DMS153 (cell line): ENCODE results near the gene GPER1.
"Not testable (repeated sequence)": the region's sequence is repeated elsewhere in the genome, so short reads cannot be mapped to it uniquely, and the experiment has no call there.

Experiments
- DNase-seq: peaks from one replicate; lab custom pipeline; 2025; lab: John Stamatoyannopoulos, UW

GPER1 gene

DNA sequence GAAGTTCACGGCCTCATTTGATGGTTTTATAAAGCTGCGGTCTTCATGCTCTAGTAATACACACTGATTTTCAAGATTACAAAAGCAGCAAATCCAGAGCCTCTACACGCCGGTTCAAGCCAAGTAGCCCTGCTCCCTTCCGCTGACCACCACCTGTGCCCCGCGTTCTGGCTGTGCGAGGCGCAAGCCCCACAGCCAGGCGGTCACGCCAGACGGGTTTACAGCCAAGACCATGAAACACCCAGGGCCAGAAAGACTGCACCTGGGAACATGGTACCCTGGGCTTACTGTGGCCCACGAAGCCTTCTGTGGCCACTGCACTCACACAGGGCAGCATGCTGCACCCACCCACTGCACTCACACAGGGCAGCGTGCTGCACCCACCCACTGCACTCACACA, 33.6 kb downstream of the GPER1 start:
- DNase-seq = no peak

DNA sequence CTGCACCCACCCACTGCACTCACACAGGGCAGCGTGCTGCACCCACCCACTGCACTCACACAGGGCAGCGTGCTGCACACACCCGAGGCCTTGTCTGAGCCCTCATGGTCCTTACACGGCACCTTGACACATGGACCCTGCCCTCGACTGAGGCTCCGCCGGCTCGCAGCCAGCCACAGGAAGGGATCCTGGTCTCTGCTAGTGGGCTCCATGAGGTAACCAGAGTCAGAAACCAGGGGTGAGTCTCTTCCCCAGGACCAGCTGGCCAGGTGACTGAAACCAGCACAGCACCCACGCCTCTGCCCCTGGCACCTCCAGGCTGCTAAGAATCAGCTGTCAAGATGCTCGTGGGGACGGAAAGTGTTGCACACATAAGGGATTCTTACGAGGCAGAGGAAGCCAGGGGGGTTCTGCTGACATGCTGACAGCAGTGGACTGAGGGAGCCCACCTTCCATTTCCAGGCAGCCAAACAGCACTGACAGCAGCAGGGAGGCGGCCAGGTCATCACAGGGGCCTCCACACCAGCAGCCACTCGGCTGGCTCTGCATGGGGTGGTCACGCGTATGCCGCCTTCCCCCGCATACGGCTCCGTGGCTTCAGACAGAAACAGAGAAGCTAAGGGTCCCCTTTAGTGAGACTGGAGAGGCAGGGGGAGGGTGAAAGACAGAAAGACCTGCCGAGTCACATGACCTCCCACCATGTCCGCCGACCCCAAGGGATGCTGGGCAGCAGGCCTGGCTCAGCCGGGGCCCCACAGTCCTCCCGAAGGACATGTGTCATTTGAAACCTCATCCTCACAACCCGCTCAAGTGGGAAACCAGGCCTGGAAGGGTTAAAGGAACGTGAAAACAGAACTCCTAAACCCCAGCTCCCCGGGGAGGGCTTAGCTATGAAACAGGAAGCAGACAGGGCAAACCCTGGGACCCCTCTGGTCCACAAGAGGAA, 34.2 kb downstream of the GPER1 start:
- no peak for DNase-seq

DNA sequence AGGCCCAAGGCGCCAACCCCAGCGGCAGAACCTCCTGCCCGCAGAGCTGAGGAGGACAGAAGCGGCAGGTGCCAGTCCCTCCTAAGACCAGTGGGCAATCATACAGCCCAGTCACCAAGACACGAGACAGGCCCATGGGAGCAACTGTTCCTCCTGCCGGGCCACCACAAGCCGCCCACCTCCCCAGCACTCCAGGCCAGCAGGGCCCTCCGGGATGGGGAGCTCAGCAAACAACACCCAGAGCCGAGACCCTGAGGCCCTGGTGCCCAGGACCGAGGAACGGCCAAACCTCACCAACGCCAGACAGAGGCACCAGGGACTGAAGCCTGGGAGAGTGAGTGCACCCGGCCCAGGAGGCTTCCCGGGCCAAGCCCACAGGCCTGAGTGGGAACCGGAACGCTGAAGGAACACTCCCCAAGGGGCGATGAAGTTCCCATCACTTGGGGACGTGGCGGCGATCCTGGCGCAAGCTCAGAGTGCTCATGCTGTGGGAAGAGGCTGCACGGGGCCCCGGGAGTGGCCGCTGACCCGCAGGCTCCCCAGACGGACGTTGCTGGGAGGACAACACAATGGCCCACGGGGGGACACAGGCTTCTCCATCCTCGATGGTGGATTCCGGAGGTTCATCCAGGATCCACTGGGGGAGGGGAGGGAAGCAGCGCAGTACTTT, 35.1 kb downstream of the GPER1 start:
- no peak for DNase-seq

DNA sequence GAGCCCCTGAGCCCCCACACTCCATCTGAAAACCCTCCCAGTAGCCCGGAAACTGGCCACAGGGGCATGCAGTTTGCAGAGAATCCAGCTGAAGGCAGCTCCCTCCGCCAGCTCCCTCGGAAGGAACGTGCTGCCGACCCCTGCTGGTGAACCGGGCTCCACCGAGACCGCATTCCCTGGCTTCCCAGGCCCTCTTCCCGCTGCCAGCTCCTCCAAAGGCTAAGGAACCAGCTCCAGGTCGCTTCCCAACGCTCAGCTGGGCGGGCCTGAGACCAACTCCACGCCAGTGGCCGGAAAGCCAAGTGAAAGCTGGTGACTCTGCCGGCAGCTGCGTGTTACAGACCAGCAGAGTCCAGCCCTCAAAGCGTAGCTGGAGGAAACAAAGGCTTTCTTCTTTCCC, 35.8 kb downstream of the GPER1 start:
- DNase-seq = no peak

DNA sequence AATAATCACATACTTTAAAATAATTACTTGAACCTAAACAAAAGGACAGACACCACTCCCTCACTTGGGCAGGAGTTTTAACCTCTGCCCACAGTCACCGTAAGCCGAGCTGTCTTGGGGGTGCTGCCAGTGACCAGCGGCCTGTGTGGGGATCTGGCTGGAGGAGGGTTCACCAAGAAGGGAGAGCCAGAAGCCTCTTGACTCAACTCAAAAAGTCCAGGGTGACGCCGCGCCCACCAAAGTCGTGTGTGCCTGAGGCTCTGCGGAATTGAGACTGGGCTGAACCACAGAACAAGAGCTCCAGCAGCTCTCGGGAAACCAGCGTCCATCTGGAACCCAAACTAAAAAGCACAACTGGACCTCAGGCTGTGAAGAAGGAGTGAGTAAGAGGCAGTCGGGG, 36.3 kb downstream of the GPER1 start:
- no peak for DNase-seq

DNA sequence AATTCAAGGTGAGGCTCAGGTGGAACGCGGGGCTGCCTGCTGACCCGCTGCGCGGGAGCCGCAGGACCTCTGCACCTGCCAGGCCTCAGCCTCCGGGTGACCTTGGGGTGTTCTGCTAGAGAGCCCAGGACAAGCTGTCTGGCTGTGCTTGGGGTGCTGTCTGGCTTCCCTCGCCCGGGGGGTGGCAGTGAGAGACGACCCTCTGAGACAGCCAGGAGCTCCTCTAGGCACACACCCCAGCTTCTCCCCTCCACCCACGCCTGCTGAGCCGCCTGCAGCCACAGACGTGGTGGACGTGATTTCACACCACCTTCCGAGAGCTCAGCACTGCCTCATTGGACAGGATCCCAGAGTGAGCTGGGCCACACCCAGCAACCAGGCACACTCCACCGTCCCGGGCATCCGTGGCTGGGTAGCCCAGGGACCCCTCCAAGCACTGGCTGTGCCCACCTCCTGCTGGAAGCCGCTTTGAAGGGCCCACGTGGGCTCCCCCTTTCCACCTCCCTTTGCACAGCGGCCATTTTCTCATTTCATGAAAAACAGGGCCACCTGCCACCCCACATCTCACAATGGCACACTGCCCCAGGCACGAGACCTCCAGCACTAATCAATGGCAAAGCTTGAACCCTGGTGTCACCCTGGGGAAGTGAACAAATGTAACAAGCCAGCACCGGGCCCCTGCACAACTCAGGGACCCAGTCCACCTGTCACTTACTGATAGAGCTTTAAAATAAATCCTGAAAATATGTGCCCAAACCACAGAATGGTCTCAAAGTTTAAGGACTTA, 37.1 kb downstream of the GPER1 start:
- DNase-seq = no peak

DNA sequence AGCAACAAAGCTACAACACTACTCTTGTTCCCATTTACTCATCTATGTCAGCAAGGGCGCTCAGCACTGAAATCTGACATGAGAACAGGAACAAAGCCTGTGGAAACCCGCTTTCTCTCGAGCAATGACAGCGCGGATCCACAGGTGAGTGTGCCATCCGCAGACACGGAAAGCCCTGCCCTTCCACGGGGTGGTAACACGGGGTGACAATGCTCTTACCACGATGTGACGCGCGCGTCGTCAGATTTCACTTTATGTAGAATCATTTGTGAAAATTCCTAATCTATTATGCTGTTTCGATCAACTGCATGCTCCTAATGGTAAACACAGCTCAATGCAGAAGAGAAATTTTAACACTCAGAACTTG, 37.7 kb downstream of the GPER1 start:
- DNase-seq = no peak

DNA sequence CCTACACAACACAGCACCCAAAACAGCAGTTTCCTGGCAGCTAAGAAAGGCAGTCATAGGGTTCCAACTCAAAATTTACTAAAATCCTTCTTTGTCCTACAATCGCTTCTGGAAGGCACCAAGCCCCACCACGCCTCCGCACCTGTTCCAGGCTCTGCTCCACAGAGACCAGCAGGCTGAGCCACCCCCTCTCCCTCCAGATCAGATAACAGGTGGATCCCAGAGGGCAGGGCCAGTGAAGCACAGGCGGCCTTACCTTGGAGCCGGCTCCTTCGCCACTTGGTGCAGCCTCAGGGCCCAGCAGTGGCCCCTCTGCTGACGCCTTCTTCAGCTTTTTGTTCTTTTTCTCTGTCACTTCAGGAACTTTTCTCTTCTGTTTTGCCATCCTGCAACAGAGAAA, 39.1 kb downstream of the GPER1 start:
- DNase-seq = no peak

DNA sequence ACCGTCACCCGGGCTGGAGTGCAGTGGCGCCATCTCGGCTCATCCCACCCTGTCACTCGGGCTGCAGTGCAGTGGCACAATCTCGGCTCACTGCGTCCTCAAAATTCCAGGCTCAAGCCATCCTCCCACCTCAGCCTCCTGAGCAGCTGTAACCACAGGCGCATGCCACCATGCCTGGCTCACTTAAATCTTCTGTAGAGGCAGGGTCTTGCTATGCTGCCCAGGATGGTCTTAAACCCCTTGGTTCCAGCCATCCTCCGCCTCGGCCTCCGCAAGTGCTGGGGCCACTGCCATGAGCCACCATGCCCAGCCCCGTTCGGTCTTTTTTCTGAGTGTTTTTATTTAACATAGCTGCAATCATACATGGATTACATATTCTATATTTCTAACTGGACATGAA, 41.5 kb downstream of the GPER1 start:
- no peak for DNase-seq

DNA sequence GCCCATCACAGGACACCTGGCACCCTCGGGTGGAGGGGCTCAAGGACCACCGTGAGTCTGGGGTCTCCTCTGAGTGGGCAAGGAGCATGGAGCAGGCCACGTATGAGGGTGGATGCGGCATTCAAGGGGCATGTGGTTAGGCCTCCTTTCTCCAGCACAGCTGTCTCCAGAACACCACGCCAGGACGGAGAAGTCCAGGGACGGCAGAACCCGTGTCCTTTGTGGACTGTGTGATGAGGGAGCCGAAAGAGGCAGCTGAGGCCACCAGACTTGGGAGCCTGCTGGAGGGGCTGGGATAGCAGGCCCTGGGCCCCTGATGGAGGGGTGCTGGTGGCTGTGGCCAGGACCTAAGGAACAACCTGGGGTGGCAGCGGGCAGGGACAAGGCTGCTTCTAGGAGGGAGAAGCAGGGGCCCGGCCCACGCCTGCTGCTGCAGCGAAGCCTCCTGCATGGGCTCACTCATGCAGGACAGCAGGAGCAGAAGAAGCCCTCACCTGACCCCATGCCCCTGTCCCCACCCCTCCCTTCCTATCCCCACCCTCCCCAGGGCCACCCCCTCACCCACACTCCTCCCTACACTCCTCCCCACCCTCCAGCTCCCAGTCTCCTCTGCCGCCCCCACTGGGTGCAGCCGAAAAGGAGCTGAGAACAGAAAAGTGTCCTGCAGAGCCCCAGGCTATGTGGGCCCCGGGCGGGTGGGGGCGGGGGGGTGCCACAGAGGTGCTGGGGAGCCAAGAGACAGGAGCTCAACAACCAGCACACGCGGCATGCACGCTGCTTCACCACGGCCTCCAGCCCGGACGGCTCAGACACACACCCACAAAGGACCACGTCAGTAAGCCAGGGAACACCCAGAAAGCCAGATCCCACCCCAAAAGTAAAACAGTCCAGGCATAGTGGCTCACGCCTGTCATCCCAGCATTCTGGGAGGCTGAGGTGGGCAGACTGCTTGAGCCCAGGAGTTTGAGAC, 42.4 kb downstream of the GPER1 start:
- no peak for DNase-seq

DNA sequence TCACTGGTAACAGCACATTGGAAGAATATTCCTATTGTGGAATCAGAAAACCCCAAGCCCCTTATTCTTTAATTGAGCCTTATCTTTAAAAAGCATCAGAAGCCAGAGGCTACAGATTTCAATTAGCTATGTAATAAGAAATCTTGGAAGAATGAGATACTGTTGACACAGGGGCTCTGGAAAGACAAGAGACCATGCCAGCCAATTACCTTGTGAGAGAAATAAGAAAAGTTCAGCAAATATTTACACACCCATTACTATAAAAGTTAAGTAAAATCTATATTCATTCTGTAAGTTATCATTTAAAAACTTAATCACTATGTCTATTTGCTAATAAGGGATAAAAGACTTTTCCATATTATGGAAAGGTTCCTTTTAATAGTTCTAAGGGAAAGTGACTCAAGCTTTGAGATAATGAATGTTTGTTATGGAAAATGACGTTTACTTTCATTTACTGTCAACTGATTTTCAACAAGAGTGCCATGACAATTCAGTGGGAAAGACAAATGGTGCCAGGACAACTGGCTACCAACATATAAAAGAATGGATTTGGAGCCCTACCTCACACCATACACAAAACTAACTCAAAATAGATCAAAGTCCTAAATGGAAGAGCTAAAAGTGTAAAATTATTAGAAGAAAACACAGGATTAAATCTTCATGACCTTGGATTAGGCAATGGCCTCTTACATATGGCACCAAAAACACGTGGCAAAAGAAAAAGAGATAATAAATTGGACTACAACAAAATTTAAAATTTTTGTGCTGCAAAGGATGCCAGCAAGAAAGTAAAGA, 43.8 kb downstream of the GPER1 start:
- DNase-seq = no peak

DNA sequence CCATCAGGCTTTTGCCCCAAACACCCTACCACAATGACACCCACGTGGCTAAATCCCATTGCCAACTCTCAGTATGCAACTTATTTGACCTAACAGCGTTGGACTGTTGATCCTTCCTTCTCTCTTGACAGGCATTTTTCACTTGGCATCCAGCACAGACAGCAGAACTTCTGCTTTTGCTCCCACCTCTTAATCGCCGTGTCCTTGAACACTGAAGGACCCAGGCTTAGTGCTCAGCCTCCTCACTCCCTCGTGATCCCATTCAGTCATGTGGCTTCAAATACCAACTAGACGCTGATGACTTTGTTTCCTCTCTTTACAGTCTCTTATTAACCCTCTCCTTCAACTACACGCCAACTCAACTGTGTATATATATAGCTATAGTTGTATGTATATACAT, 47.0 kb downstream of the GPER1 start:
- DNase-seq = no peak

DNA sequence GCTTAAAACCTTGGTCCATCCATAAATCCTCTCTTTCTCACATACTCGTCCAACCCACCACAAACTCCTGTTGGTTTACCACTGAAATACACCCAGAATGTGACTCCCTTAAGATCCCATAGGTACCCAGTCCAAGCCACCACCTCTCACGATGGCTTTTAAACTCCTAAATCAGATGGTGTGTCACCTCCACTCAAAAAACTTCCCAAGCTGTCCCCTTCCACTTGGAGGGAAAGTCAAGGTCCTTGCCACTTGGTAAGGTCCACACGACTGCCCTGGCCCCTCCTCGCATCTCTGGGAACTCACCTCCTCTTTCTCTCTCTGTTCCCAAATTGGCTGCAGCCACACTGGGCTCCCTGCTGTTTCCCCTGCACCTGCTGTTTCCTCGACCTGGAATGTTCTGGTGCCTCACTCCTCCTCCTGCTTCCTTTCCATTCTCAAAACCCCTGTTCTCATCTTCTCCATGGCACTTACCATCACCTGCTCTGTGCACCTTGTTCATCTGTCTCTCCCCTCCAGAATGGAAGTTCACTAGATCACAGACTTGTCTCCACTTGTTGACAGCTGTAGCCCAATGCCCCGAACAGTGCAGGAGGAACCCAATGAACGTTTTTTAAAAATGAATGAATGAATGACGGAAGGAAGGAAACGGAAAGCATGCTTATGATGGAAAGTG, 49.1 kb downstream of the GPER1 start:
- peak; percentile 13 for DNase-seq

DNA sequence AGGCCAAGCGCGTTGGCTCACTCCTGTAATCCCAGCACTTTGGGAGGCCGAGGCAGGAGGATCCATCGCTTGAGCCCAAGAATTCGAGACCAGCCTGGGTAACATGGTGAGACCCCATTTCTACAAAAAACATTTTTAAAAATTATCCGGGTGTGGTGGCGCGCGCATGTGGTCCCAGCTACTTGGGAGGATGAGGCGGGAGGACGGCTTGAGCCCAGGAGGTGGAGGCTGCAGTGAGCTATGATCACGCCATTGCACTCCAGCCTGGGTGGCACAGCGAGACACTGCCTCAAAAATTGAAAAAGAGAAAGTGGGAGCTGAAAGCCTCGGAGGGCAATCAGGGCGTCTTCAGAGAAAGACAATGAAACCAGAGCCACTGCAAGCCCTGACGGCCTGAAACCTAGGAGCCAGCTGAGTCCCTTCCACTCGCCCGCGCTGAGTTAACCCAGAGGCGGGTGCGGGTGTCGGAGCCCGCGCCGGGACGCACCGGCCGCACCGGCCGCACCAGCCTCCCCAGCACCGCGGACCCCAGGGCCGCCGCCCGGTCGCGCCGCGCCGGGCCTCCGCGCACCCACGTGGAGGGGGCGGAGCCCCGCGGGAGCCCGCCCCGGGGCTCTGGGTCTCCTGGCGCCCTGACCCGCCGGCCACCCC, 49.7 kb downstream of the GPER1 start:
- DNase-seq = no peak

DNA sequence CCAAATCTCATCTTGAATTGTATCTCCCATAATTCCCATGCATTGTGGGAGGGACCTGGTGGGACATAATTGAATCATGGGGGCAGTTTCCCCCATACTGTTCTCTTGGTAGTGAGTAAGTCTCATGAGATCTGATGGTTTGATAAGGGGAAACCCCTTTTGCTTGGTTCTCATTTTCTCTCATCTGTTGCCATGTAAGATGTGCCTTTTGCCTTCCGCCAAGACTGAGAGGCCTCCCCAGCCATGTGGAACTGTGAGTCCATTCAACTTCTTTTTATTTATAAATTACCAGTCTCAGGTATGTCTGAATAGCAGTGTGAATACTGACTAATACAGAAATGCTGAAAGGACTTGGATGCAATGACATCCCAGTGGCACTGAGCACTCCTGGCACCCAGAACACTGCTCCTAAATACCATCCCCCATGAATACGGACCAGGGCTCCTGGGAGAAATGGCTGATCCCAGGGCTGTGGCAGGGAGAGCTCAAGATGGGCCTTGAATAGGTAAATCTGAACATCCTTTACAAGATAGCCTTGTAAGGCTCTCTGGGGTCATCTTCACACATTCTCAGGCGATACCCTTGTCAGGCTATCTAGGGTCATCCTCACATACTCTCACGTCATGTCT, 52.7 kb downstream of the GPER1 start:
- DNase-seq = no peak

DNA sequence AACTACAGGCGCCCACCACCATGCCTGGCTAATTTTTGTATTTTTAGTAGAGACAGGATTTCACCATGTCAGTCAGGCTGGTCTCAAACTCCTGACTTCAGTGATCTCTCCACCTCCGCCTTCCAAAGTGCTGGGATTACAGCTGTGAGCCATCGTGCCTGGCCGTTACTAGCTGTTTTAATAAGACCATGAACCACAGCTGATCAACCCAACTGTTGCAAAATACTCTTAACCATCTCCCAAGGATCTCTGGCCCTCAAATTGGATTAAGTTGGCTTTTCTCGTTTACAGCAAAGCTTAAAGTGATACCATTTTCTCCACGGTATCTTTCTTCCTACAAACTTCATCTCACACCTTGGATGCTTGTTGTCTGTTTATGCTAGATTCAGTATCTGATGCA, 53.7 kb downstream of the GPER1 start:
- no peak for DNase-seq

DNA sequence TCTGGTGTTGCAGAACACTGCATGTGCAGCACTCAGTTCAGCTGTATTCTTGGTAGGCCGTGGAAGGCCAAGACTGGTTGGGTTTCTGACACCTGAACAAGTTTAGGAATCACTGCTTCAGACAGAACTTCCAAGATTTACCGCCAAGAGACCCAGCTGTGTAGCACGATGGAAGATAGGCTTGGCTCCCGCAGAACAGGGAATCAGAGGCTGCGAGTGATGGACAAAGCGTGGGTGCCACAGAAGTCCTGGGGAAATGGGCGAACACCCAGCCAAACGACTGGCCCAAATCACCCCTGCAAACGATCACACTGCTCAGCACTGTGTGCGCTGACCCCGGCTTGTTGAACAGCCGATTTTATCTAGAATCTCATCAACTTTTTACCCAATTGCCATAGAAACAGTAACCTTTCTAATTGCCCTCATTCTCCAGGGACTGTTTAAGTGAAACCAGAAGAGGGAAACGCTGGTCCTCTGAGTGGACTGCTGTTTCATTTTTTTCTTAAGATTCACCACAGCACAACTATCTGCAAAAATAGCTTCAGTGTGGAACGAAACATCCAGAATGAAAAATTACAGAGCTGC, 54.2 kb downstream of the GPER1 start:
- DNase-seq = no peak

DNA sequence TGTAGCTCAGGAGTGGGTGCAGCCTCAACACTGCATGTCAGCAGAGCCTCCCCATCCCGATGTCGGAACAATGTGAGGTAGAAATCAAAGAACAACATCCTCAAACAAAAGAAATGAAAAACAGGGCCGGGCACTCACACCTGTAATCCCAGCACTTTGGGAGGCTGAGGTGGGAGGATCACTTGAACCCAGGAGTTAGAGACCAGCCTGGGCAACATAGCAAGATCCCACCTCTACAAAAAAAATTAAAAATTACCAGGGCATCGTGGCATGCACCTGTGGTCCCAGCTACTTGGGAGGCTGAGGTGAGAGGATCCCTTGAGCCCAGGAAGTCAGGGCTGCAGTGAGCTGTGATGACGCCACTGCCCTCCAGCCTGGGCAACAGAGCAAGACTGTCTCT, 55.1 kb downstream of the GPER1 start:
- not testable (repeated sequence) for DNase-seq
